HFF-Myc (cell line): ENCODE data around the gene RARRES1.

ENCODE experiments used
- DNase-seq: peaks from one replicate; pipeline ENCODE4 v3.0.0-alpha.2; 2011; ENCODE audit warnings: low read depth; ENCODE audit errors: extremely low read depth
- H3K4me3 ChIP-seq: replicated peaks from 2 replicates; pipeline ENCODE4 v1.5.1; 2011; ENCODE audit warnings: low read depth, mild to moderate bottlenecking, control low read depth, low read length
- CTCF ChIP-seq: IDR thresholded peaks from 2 replicates; pipeline ENCODE4 v1.5.1; 2012; ENCODE audit warnings: mild to moderate bottlenecking, low read depth, low read length, control low read depth; ENCODE audit errors: missing control alignments

The RARRES1 gene

GRCh38 chr3:158728061-158728377 is 4.2 kb downstream of the RARRES1 start:
- no peak overlapping the region for H3K4me3 ChIP-seq
- DNase-seq: no peak
- TF ChIP-seq CTCF: no peak

GRCh38 chr3:158727206-158728060 is 4.8 kb downstream of the RARRES1 start:
- no peak overlapping the region for H3K4me3 ChIP-seq
- no peak for DNase-seq
- TF ChIP-seq CTCF: peak; percentile 69

GRCh38 chr3:158725348-158726011 is 6.8 kb downstream of the RARRES1 start:
- no peak overlapping the region for H3K4me3 ChIP-seq
- TF ChIP-seq CTCF: no peak
- peak; percentile 94 for DNase-seq

GRCh38 chr3:158723991-158724390 is 8.3 kb downstream of the RARRES1 start:
- no peak for TF ChIP-seq CTCF
- H3K4me3 ChIP-seq: no peak overlapping the region
- no peak for DNase-seq

GRCh38 chr3:158722108-158722507 is 10.1 kb downstream of the RARRES1 start:
- no peak for DNase-seq
- no peak for TF ChIP-seq CTCF
- no peak overlapping the region for H3K4me3 ChIP-seq

- DNase-seq: peak; percentile 96
These were observed 13.6 kb downstream of the RARRES1 start for GRCh38 chr3:158718490-158719170.

More at GRCh38 chr3:158718490-158719170, 13.6 kb downstream of the RARRES1 start:
- no peak overlapping the region for H3K4me3 ChIP-seq
- TF ChIP-seq CTCF: no peak
